CD4-positive, CD25-positive, alpha-beta regulatory T cell (primary cell): ENCODE data around the gene CDK6. TPM values are rescaled to one million over a fixed set of nuclear protein-coding genes. Genes with fewer than 3 reads are reported as not detected.
"Not testable (repeated sequence)": the region's sequence is repeated elsewhere in the genome, so short reads cannot be mapped to it uniquely, and the experiment has no call there.

Experiments
- ATAC-seq, 2 donors: fragments of 150-1000 bp; cut with Tn5 transposase; one replicate each; pipeline ENCODE4 v1.10.0; 2021; ENCODE audit warnings: low read depth in 2 of 2, moderate number of reproducible peaks in 2 of 2, moderate library complexity in 1 of 2
- DNase-seq, 3 donors: peaks; one replicate each; pipeline versions ENCODE4 v3.0.0 to v3.0.0-alpha.2; 2012 to 2022; ENCODE audit warnings: mixed read lengths in 1 of 3
- H3K27ac ChIP-seq: one replicate; pipeline ENCODE4 v1.7.0; 2013; ENCODE audit warnings: mild to moderate bottlenecking, low read length; ENCODE audit not compliant: insufficient read depth, poor library complexity, severe bottlenecking
- H3K27me3 ChIP-seq: one replicate; pipeline ENCODE4 v1.7.0; 2013; ENCODE audit warnings: low read length; ENCODE audit not compliant: control insufficient read depth, insufficient read depth
- H3K36me3 ChIP-seq: one replicate; pipeline ENCODE4 v1.7.0; 2013; ENCODE audit warnings: mild to moderate bottlenecking, low read length, moderate library complexity; ENCODE audit not compliant: control insufficient read depth, insufficient read depth
- H3K4me1 ChIP-seq: 2 replicates; pipeline ENCODE4 v1.7.0; 2013; ENCODE audit warnings: mild to moderate bottlenecking, low read length; ENCODE audit not compliant: insufficient read depth, control insufficient read depth, poor library complexity, severe bottlenecking
- H3K4me3 ChIP-seq: one replicate; pipeline ENCODE4 v1.7.0; 2013; ENCODE audit warnings: low read depth, mild to moderate bottlenecking, low read length, moderate library complexity
- H3K9me3 ChIP-seq, 2 experiments: 1 replicate in 1 of 2; 2 replicates in 1 of 2; pipeline ENCODE4 v1.7.0; 2013; ENCODE audit warnings: low read length in 2 of 2, mild to moderate bottlenecking in 1 of 2, moderate library complexity in 1 of 2; ENCODE audit not compliant: control insufficient read depth in 2 of 2
- H3K27ac Mint-ChIP-seq, 3 donors: one replicate each; pipeline ENCODE4 v1.8.0; 2020 to 2022; ENCODE audit warnings: mild to moderate bottlenecking in 3 of 3, mixed read lengths in 3 of 3, moderate library complexity in 2 of 3
- H3K27me3 Mint-ChIP-seq: one replicate; pipeline ENCODE4 v1.8.0; 2022; ENCODE audit warnings: mild to moderate bottlenecking, mixed read lengths
- H3K36me3 Mint-ChIP-seq: one replicate; pipeline ENCODE4 v1.8.0; 2020; ENCODE audit warnings: mixed read lengths
- H3K4me1 Mint-ChIP-seq, 4 donors: one replicate each; pipeline ENCODE4 v1.8.0; 2020 to 2022; ENCODE audit warnings: mixed read lengths in 4 of 4, mild to moderate bottlenecking in 1 of 4
- H3K4me3 Mint-ChIP-seq, 4 donors: one replicate each; pipeline ENCODE4 v1.8.0; 2020 to 2022; ENCODE audit warnings: mild to moderate bottlenecking in 4 of 4, mixed read lengths in 4 of 4, moderate library complexity in 3 of 4
- H3K9me3 Mint-ChIP-seq, 7 donors: one replicate each; pipeline ENCODE4 v1.8.0; 2020 to 2022; ENCODE audit warnings: mixed read lengths in 7 of 7, mild to moderate bottlenecking in 3 of 7, moderate library complexity in 2 of 7
- polyA plus RNA-seq, 4 donors: library from polyadenylated mRNA; unstranded; fragments of 300-500 nt; fragmentation: Illumina TruSeq; gene quantifications; one replicate each; pipeline ENCODE4 v1.2.3, GENCODE V29; 2021
- total RNA-seq: library from RNA; stranded (reverse); gene quantifications from one replicate; pipeline ENCODE4 v1.2.3, GENCODE V29; 2022

Gene CDK6
- total and polyA plus RNA-seq, 5 donors from 2014 or later = 5.5 to 32.6 (median 9.1) TPM

DNA sequence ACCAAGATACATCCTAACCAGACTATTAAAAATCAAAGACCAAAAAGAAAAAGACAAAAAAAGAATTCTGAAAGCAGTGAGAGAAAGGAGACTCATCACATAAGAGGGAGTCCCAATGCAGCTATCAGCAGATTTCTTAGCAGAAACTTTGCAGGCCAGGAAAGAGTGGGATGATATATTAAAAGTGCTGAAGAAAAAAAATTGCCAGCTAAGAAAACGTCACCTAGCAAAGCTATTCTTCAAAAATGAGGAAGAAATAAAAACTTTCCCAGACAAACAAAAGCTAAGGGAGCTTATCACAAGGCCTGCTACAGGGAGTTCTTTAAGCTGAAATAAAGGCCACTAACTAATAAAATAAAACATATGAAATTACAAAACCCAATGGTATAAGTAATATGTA is 40.5 kb upstream of the CDK6 start:
- H3K27me3 ChIP-seq = no peaks in the 10 kb centered on the region
- no peak overlapping the region for H3K27ac ChIP-seq
- DNase-seq (no peak), ATAC-seq (no peak)
- no peaks in the 10 kb centered on the region for H3K36me3 Mint-ChIP-seq
- peaks cover 0 to 6% (median 4%) of the 10 kb centered on the region in 7 donors for H3K9me3 Mint-ChIP-seq
- no peak overlapping the region for H3K27ac Mint-ChIP-seq
- peaks cover 4% of the 10 kb centered on the region for H3K27me3 Mint-ChIP-seq
- peaks cover 0 to under 1% of the 10 kb centered on the region in 2 experiments for H3K9me3 ChIP-seq
- H3K4me1 ChIP-seq = no peaks in the 10 kb centered on the region
- H3K4me3 ChIP-seq = no peak overlapping the region
- H3K4me3 Mint-ChIP-seq = no peak overlapping the region
- no peaks in the 10 kb centered on the region for H3K36me3 ChIP-seq
- H3K4me1 Mint-ChIP-seq = peaks cover 0 to 17% (median 8%) of the 10 kb centered on the region in 4 donors

DNA sequence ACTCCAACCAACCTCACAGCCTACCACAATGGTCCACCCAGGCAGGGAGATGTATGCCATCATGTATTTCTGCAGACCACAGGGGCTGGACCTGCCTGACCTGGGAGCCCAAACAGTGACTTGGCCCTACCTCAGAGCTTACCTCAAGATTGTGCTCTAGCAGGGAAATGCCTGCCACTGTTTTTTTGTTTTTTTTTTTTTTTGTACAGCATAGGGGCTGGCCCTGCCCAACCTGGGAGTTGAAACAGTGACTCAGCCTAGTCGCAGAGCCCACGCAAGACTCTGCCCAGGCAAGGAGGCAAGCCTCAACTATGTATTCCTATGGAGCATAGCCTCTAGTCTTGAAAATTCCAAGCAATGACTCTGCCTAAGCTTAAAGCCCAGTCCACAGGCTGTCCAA is 39.3 kb upstream of the CDK6 start:
- Mint-ChIP-seq H3K4me1 (peaks cover 0 to 17% (median 3%) of the 10 kb centered on the region in 4 donors), H3K27ac (no peak overlapping the region), H3K9me3 (peaks cover 0 to 4% (median 0%) of the 10 kb centered on the region in 7 donors), H3K36me3 (no peaks in the 10 kb centered on the region), H3K4me3 (no peak overlapping the region), H3K27me3 (peaks cover 4% of the 10 kb centered on the region)
- Histone ChIP-seq H3K4me1 (no peaks in the 10 kb centered on the region), H3K4me3 (no peak overlapping the region), H3K36me3 (no peaks in the 10 kb centered on the region), H3K9me3 (no peaks in the 10 kb centered on the region), H3K27ac (no peak overlapping the region), H3K27me3 (no peaks in the 10 kb centered on the region)
- DNase-seq (no peak), ATAC-seq (no peak)

DNA sequence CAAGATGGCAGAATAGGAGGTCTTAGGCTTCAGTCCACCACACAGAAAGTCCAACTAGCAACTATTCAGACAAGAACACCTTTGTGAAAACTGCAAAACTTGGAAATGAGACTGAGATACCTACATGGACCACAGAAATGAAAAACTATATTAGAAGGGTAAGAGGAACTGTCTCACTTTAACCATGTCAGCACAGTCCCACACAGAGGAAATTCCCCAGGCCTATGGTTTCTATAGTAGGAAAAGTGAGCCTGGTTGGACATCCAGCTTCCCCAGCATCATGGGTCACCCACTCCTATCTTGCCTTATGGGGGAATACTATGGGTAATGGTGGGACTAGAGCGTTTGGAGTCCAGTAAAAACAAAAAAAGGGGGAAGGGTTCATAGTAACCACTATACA is 38.8 kb upstream of the CDK6 start:
- H3K4me1 Mint-ChIP-seq = peaks cover 0 to 17% (median 3%) of the 10 kb centered on the region in 4 donors
- Histone ChIP-seq H3K9me3 (no peaks in the 10 kb centered on the region), H3K4me3 (no peak overlapping the region)

DNA sequence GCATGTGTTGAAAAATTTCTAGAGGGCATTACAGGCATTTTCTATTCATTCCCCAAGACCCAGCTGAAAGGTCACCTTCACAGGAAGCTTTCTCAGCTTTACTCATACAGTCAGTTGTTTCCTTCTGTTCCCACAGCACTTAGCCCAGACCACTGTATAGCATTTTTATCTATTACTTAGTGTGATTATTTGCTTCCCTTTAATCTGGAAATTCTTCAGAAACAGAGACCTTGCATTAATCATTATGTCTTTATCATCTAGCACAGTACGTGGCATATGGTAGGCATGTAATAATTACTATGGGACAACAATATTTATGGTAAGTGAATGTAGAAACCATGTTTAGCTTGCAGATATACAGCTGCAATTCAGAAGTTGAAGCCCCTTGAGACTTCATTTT is 38.2 kb upstream of the CDK6 start:
- Histone ChIP-seq H3K27ac (no peak overlapping the region), H3K9me3 (peaks cover 0 to under 1% of the 10 kb centered on the region in 2 experiments), H3K27me3 (no peaks in the 10 kb centered on the region), H3K4me3 (no peak overlapping the region), H3K36me3 (no peaks in the 10 kb centered on the region), H3K4me1 (no peaks in the 10 kb centered on the region)
- Mint-ChIP-seq H3K27ac (no peak overlapping the region), H3K27me3 (peaks cover 4% of the 10 kb centered on the region), H3K4me1 (peaks cover 0 to 14% (median 2%) of the 10 kb centered on the region in 4 donors), H3K36me3 (no peaks in the 10 kb centered on the region), H3K4me3 (no peak overlapping the region), H3K9me3 (peaks cover 0 to 3% (median under 1%) of the 10 kb centered on the region in 7 donors)
- DNase-seq (no peak), ATAC-seq (no peak)

More for the DNA sequence above, 38.8 kb upstream of the CDK6 start:
- peaks cover 4% of the 10 kb centered on the region for H3K27me3 Mint-ChIP-seq
- peak overlapping the region in 1 of 4 donors; percentile 23 for H3K4me3 Mint-ChIP-seq
- H3K9me3 Mint-ChIP-seq = peaks cover 0 to 4% (median 0%) of the 10 kb centered on the region in 7 donors
- no peak overlapping the region for H3K27ac Mint-ChIP-seq
- no peaks in the 10 kb centered on the region for H3K36me3 Mint-ChIP-seq
- Histone ChIP-seq H3K27ac (no peak overlapping the region), H3K36me3 (no peaks in the 10 kb centered on the region), H3K4me1 (no peaks in the 10 kb centered on the region), H3K27me3 (no peaks in the 10 kb centered on the region)
- ATAC-seq (no peak), DNase-seq (no peak)

DNA sequence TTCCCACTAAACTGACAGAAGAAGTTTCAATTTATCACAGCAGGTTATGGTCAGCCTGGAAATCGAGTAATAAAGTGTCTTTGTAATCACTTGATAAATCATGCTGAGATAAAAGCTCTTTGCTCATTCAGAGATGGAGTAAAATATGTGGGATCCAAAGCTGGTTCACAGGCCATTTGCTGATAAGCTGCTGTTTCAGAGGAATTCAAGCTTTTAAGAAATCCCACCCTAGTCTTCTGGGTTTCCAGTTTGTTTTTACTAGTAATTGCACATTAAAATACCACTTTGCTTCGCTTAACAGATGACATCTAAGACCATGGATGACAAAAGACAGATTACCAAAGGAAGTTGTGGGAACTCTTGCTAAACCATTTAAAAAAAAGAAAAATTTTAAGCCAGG is 37.4 kb upstream of the CDK6 start:
- peaks cover 4% of the 10 kb centered on the region for H3K27me3 Mint-ChIP-seq
- H3K4me1 Mint-ChIP-seq = peaks cover 0 to 6% (median 2%) of the 10 kb centered on the region in 4 donors
- no peak for ATAC-seq
- no peak overlapping the region for H3K27ac Mint-ChIP-seq
- peaks cover 6 to 9% of the 10 kb centered on the region in 2 experiments for H3K9me3 ChIP-seq
- no peaks in the 10 kb centered on the region for H3K27me3 ChIP-seq
- no peaks in the 10 kb centered on the region for H3K36me3 Mint-ChIP-seq
- H3K4me3 Mint-ChIP-seq = no peak overlapping the region
- no peaks in the 10 kb centered on the region for H3K4me1 ChIP-seq
- no peak for DNase-seq
- H3K36me3 ChIP-seq = no peaks in the 10 kb centered on the region
- no peak overlapping the region for H3K27ac ChIP-seq
- H3K9me3 Mint-ChIP-seq = peaks cover 0 to 9% (median 4%) of the 10 kb centered on the region in 7 donors
- no peak overlapping the region for H3K4me3 ChIP-seq

DNA sequence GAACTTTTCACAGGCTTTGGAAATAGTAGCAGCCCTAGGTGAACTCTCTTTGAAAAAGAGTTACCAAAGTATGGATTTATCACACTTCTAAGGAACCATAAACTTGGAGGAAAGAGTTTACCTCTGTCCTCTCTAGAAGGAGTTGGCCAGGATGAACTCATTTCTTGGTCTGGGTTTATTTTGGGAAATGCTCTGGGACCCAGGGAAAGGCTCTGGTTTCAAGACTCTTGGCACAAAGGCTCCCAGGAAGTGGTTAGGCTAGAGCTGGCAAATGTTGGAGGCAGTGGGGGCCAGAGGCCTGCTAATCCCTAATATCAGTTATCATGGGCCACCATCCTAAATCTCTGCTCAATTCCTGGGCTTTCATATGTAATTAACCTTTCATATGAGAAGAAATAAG is 36.3 kb upstream of the CDK6 start:
- no peaks in the 10 kb centered on the region for H3K36me3 ChIP-seq
- Mint-ChIP-seq H3K4me1 (peaks cover 0 to 4% (median 2%) of the 10 kb centered on the region in 4 donors), H3K27me3 (peaks cover 4% of the 10 kb centered on the region), H3K27ac (no peak overlapping the region), H3K4me3 (no peak overlapping the region), H3K9me3 (peaks cover 0 to 16% (median 5%) of the 10 kb centered on the region in 7 donors), H3K36me3 (peaks cover 3% of the 10 kb centered on the region)
- H3K4me3 ChIP-seq = no peak overlapping the region
- no peaks in the 10 kb centered on the region for H3K4me1 ChIP-seq
- ATAC-seq = no peak
- H3K27me3 ChIP-seq = no peaks in the 10 kb centered on the region
- no peak for DNase-seq
- H3K27ac ChIP-seq = no peak overlapping the region
- peaks cover 11 to 19% of the 10 kb centered on the region in 2 experiments for H3K9me3 ChIP-seq

DNA sequence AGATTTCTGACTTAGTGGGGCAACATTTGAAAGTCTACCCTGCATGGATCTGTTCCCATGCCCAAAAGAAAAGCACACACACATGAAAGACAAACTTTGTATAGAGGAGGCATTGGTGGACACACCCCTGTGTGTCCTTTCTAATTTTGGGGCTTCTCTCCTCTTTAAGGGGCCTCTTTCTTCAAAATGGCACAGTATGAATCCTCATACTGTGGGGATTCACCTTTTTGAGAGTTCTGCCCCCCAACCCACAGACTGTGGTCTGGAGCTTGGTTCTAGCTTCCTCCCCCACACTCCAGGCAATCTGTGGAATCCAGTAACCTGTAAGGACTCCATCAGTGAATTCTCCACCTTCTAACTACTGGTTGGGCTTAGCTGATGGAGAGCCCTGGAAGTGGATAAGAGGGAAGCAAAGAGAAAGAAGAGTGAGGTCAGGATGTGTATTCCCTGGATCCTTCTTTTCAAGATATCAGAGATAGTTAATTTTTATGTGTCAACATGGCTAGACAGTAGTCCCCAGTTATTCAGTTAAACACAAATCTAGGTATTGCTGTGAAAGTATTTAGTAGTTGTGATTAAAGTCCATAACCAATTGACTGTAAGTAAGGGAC is 32.4 kb upstream of the CDK6 start:
- H3K27me3 ChIP-seq = no peaks in the 10 kb centered on the region
- H3K27ac ChIP-seq = no peak overlapping the region
- Mint-ChIP-seq H3K4me3 (no peak overlapping the region), H3K27me3 (peaks cover 4% of the 10 kb centered on the region), H3K36me3 (peaks cover 3% of the 10 kb centered on the region), H3K9me3 (peaks cover 4 to 16% (median 5%) of the 10 kb centered on the region in 7 donors), H3K4me1 (peaks cover 0 to 3% (median 0%) of the 10 kb centered on the region in 4 donors), H3K27ac (no peak overlapping the region)
- no peaks in the 10 kb centered on the region for H3K4me1 ChIP-seq
- DNase-seq (no peak), ATAC-seq (no peak)
- H3K9me3 ChIP-seq = peaks cover 15 to 19% of the 10 kb centered on the region in 2 experiments
- H3K36me3 ChIP-seq = no peaks in the 10 kb centered on the region
- no peak overlapping the region for H3K4me3 ChIP-seq

DNA sequence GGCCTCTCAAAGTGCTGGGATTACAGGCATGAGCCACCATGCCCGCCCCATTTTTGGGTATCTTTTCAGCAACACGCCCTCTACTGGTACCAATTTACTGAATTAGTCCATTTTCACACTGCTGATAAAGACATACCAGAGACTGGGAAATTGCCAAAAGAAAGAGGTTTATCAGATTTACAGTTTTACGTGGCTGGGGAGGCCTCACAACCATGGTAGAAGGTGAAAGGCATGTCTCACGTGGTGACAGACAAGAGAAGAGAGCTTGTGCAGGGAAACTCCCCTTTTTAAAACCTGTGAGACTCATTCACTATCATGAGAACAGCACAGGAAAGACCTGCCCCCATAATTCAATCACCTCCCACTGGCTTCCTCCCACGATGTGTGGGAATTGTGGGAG is 27.8 kb upstream of the CDK6 start:
- H3K4me3 ChIP-seq, H3K4me3 Mint-ChIP-seq, H3K4me1 Mint-ChIP-seq, H3K36me3 Mint-ChIP-seq, H3K4me1 ChIP-seq, ATAC-seq, H3K27ac Mint-ChIP-seq, H3K27me3 ChIP-seq, H3K36me3 ChIP-seq, H3K27me3 Mint-ChIP-seq, H3K27ac ChIP-seq: not testable (repeated sequence)
- peak in 1 of 3 donors; percentile 6 for DNase-seq
- H3K9me3 Mint-ChIP-seq = peaks cover 0 to 14% (median 5%) of the 10 kb centered on the region in 7 donors
- peaks cover 13 to 15% of the 10 kb centered on the region in 2 experiments for H3K9me3 ChIP-seq
